HepG2 (cell line): Measurements from ENCODE around the gene RRP36. TPM values are rescaled to one million over a fixed set of nuclear protein-coding genes. Genes with fewer than 3 reads are reported as not detected.
A peak's percentile ranks its signal among the peaks of the same experiment; 100 is the strongest.

Experiments
- DR1 ChIP-seq: sonication (generic); formaldehyde crosslinking; IDR thresholded peaks from 2 replicates; pipeline ENCODE4 v1.8.0; 2021; ENCODE audit warnings: mild to moderate bottlenecking, missing genetic modification reagents, inconsistent platforms
- HNRNPK ChIP-seq: fragments of 200-400 bp; formaldehyde crosslinking; IDR thresholded peaks from 2 replicates; pipeline ENCODE4 v1.6.1; 2018; ENCODE audit warnings: low read length, low read depth, moderate library complexity, mild to moderate bottlenecking; ENCODE audit not compliant: poor library complexity, severe bottlenecking
- MXD4 ChIP-seq: IDR thresholded peaks from 2 replicates; pipeline ENCODE4 v1.6.1; 2016; ENCODE audit warnings: mild to moderate bottlenecking, missing biosample characterization, missing genetic modification reagents
- NFKB2 ChIP-seq: sonication (generic); formaldehyde crosslinking; IDR thresholded peaks from 2 replicates; pipeline ENCODE4 v1.4.0; 2020; ENCODE audit warnings: missing genetic modification reagents, borderline replicate concordance
- NR2F1 ChIP-seq, 2 experiments: fragments of 450-650 bp in 1 of 2; formaldehyde crosslinking in 1 of 2; IDR thresholded peaks; 2 replicates each; pipeline versions ENCODE4 v1.5.0 to v1.6.1; 2016 to 2020; ENCODE audit warnings: mild to moderate bottlenecking in 1 of 2, missing compliant biosample characterization in 1 of 2, missing genetic modification reagents in 1 of 2, moderate library complexity in 1 of 2
- NR2F2 ChIP-seq: IDR thresholded peaks from 2 replicates; pipeline ENCODE4 v1.6.1; 2012; ENCODE audit warnings: low read depth, inconsistent platforms, borderline replicate concordance
- PAWR ChIP-seq: sonication (generic); formaldehyde crosslinking; IDR thresholded peaks from 2 replicates; pipeline ENCODE4 v1.4.0; 2020; ENCODE audit warnings: missing genetic modification reagents, mild to moderate bottlenecking, borderline replicate concordance
- PCBP2 ChIP-seq: fragments of 200-400 bp; formaldehyde crosslinking; optimal IDR thresholded peaks from 2 replicates; pipeline ENCODE3; 2018; ENCODE audit warnings: low read length, low read depth; ENCODE audit not compliant: poor library complexity, severe bottlenecking
- PRPF4 ChIP-seq: fragments of 200-400 bp; formaldehyde crosslinking; IDR thresholded peaks from 2 replicates; pipeline ENCODE4 v1.6.1; 2016; ENCODE audit warnings: low read length, low read depth; ENCODE audit not compliant: poor library complexity, severe bottlenecking
- RAD21 ChIP-seq: fragments of 450-650 bp; formaldehyde crosslinking; IDR thresholded peaks from 2 replicates; pipeline ENCODE4 v1.5.0; 2020; ENCODE audit warnings: mild to moderate bottlenecking
- TBX2 ChIP-seq: sonication (generic); formaldehyde crosslinking; IDR thresholded peaks from 2 replicates; pipeline ENCODE4 v1.5.0; 2020; ENCODE audit warnings: missing genetic modification reagents, mild to moderate bottlenecking, borderline replicate concordance
- ZBTB38 ChIP-seq: sonication (generic); formaldehyde crosslinking; IDR thresholded peaks from 2 replicates; pipeline ENCODE4 v1.5.1; 2020; ENCODE audit warnings: mild to moderate bottlenecking, missing genetic modification reagents
- ZNF142 ChIP-seq: sonication (generic); formaldehyde crosslinking; IDR thresholded peaks from 2 replicates; pipeline ENCODE4 v1.4.0; 2020; ENCODE audit warnings: missing genetic modification reagents
- ZNF143 ChIP-seq: sonication (generic); formaldehyde crosslinking; IDR thresholded peaks from 2 replicates; pipeline ENCODE4 v1.4.0; 2020; ENCODE audit warnings: missing genetic modification reagents
- ZNF180 ChIP-seq: sonication (generic); formaldehyde crosslinking; IDR thresholded peaks from 2 replicates; pipeline ENCODE4 v1.4.0; 2020; ENCODE audit warnings: low read depth, missing genetic modification reagents, borderline replicate concordance
- ZNF225 ChIP-seq: sonication (generic); formaldehyde crosslinking; IDR thresholded peaks from 2 replicates; pipeline ENCODE4 v1.4.0; 2020; ENCODE audit warnings: mild to moderate bottlenecking, missing genetic modification reagents
- ZNF281 ChIP-seq: sonication (generic); formaldehyde crosslinking; IDR thresholded peaks from 2 replicates; pipeline ENCODE4 v1.4.0; 2020; ENCODE audit warnings: missing genetic modification reagents, borderline replicate concordance
- ZNF331 ChIP-seq: sonication (generic); formaldehyde crosslinking; IDR thresholded peaks from 2 replicates; pipeline ENCODE4 v1.4.0; 2020; ENCODE audit warnings: missing genetic modification reagents
- ZNF33A ChIP-seq: sonication (generic); formaldehyde crosslinking; IDR thresholded peaks from 2 replicates; pipeline ENCODE4 v1.5.1; 2020; ENCODE audit warnings: missing genetic modification reagents, mild to moderate bottlenecking, moderate library complexity, borderline replicate concordance
- ZNF776 ChIP-seq: sonication (generic); formaldehyde crosslinking; IDR thresholded peaks from 2 replicates; pipeline ENCODE4 v1.4.0; 2020; ENCODE audit warnings: mild to moderate bottlenecking, missing genetic modification reagents
- polyA plus RNA-seq, 8 experiments: library from polyadenylated mRNA; depleted of rRNA in 3 of 8; stranded (reverse) in 7 of 8; unstranded in 1 of 8; fragments of >200 nt; fragmentation: Illumina TruSeq in 4 of 8; extraction: Trizol in 4 of 8; gene quantifications; 2 replicates each; pipeline versions ENCODE4 v1.2.1 to v1.2.3, GENCODE V29; 2011 to 2016; ENCODE audit warnings: low read depth in 4 of 8, missing spikeins in 1 of 8, mixed read lengths in 1 of 8; ENCODE audit not compliant: insufficient read depth in 1 of 8
- total RNA-seq, 5 experiments: library from RNA; depleted of rRNA; stranded (reverse); fragments of >200 nt; fragmentation: Illumina TruSeq; extraction: Trizol; gene quantifications; 2 replicates each; pipeline ENCODE4 v1.2.3, GENCODE V29; 2016; ENCODE audit warnings: low read depth in 1 of 5

The RRP36 gene
- total and polyA plus RNA-seq, 2 of the 13 experiments (the other 11 are each of a cell fraction or from before 2014, with no cell fraction given): 29.5 to 144 TPM

DNA sequence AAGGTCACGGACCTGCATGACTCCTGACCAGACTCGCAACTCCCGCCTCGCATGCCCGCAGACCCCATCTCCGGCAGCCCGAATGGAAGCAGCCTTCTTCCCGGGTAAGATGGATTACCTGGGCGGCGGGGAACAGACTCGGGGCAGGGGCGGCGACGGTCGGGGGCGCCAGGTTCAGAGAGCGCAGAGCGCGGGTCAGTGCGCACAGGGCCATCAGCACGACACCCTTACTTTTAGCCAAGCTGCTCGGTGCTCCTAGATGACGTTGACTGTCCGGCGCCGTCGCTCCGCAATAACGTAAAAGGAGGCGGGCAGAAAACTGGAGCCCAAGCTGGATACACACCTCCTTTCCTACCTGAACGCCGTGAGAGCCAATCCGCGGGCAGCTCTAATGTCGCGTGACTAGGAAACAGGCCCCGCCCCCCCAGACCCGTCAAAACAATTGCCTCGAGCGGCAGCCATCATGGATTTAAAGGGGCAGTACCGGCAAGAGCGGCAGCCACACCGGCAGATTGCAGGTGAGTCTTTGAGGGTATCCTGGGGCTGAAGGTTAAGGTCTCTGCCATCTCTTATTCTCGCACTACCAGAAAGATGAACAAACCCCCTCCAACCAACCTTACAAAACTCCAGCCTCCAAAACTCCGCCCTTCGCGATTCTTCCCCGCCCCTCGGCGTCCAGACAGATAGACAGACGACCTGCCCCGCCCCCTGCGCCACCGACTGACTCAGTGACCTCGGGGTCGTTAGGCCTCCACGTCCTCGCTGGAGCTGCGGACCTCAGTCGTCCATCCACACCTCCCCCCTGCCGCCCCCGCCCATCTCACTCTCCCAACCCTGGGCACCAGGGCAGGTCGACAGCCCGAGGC lies 38.0 kb downstream of the RRP36 start, which contains the start of the genes KLC4 and MRPL2 (continued):
- TF ChIP-seq ZNF142: peak; percentile 43; the same call in 1 of the 2 replicates
- no peak for TF ChIP-seq HNRNPK
- peak; percentile 67; the same call in 1 of the 2 replicates for TF ChIP-seq ZBTB38
- TF ChIP-seq ZNF776 (CRISPR knock-in tag): no peak
- TF ChIP-seq PRPF4: no peak
- TF ChIP-seq PAWR (CRISPR knock-in tag): no peak
- peak; percentile 39; the same call in 1 of the 2 replicates for TF ChIP-seq NR2F2
- peak; percentile 86 for TF ChIP-seq DR1
- TF ChIP-seq NFKB2 (CRISPR knock-in tag): no peak; the same call in 1 of the 2 replicates
- TF ChIP-seq ZNF33A (CRISPR knock-in tag): peak; percentile 49; the same call in 1 of the 2 replicates
- peak; percentile 85 for TF ChIP-seq ZNF281 (CRISPR knock-in tag)
- TF ChIP-seq ZNF180 (CRISPR knock-in tag): no peak
- TF ChIP-seq ZNF143 (CRISPR knock-in tag): peak; percentile 34
- no peak for TF ChIP-seq PCBP2
- 0 out of 2 replicates have a peak, but pooled peaks have one; percentile 13 for TF ChIP-seq RAD21 (CRISPR knock-in tag)
- peak; percentile 19; the same call in 1 of the 2 replicates for TF ChIP-seq ZNF331 (CRISPR knock-in tag)
- peak; percentile 64 for TF ChIP-seq TBX2
- TF ChIP-seq NR2F1 (CRISPR knock-in tag; IDR thresholded peaks at IDR 0.05): peak; percentile 89 to 92
- peak; percentile 75; the same call in 1 of the 2 replicates for TF ChIP-seq ZNF225
- peak; percentile 69; the same call in 1 of the 2 replicates for TF ChIP-seq MXD4
